Measurements from ENCODE around the gene IKZF2.
"Not testable (repeated sequence)": the region's sequence is repeated elsewhere in the genome, so short reads cannot be mapped to it uniquely, and the experiment has no call there.

IKZF2 gene

DNA sequence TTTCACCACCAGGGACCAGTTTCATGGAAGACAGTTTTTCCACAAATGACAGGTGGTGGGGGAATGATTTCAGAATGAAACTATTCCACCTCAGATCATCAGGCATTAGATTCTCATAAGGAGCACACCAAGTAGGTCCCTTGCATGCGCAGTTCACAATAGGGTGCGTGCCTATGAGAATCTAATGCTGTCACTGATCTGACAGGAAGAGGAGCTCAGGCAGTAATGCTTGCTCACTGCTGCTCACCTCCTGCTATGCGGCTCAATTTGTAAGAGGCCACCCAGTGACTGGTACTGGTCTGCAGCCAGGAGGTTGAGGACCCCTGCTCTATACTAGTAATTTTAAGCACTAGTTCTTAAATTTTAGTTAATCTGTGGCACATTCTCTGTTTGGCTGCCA lies 107.8 kb downstream of the IKZF2 start:
- DNase-seq (ENCODE audit: low read depth in 1 of 2, low spot score in 1 of 2): no peak

DNA sequence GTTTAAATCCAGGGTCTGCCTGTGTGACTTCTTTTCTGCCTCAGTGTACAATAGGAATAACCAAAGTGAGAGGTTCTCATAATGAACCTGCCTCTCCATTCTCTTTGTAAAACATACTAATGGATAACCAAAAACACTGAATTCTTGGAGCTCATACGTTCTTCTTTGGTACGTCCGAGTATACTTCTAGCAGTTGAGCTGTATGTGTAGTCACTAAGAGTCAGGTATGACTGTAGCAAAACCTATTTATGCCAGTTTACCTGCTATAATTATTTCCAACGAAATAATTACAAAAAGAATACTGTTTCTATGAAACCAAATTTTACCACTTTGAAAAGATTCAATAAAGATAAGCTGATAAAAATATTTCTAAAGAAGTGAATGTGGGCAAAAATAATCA lies 109.2 kb downstream of the IKZF2 start:
- DNase-seq (ENCODE audit: low read depth in 1 of 2, low spot score in 1 of 2): no peak

DNA sequence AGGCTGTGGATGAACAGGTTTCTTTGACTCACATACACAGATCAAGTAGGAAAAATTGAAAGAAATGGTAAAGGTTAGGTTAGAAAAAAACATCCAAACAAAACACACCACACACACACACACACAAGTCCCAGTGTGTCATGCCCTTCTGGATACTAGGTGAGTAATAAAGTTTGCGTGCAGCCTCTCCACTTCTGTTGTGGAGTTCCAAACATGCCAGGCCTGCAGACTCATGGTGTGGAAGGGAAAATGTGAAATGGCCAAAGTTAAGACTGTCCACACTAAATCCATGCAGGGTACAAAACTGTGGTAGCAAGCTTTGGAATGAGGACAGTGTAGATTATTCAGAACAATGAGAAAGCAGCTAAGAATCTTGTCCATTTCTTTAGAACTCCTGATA lies 114.6 kb downstream of the IKZF2 start:
- no peak for DNase-seq (ENCODE audit: low read depth in 1 of 2, low spot score in 1 of 2)

DNA sequence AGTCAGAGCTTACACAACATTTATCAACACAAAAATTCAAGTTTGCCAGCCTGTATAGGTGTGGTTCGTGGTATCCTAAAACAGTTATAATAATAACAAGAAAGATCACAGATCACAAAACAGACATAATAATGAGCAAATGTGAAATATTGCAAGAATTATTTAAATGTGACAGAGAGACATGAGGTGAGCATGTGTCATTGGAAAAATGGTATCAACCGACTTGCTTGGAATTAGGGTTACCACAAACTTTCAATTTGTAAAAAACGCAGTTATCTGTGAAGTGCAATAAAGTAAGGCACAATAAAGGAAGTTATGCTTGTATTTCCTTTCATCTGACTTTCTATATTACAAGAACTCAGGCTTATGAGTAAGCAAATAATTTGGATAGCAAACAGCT lies 116.8 kb downstream of the IKZF2 start:
- no peak for DNase-seq (ENCODE audit: low read depth in 1 of 2, low spot score in 1 of 2)

DNA sequence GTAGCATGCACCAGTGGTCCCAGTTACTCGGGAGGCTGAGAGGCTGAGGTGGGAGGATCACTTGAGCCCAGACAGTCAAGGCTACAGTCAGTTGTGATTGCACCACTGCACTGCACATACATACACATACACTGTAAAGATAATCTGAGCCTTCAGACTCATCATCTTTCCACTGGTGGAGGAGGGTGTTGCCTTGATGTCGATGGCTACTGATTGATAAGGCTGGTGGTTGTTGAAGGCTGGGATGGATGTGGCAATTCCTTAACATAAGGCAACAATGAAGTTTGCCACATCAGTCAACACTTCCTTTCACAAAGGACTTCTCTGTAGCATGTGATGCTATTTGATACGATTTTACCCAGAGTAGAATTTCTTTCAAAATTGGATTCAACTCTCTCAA lies 118.8 kb downstream of the IKZF2 start:
- no peak for DNase-seq (ENCODE audit: low read depth in 1 of 2, low spot score in 1 of 2)

DNA sequence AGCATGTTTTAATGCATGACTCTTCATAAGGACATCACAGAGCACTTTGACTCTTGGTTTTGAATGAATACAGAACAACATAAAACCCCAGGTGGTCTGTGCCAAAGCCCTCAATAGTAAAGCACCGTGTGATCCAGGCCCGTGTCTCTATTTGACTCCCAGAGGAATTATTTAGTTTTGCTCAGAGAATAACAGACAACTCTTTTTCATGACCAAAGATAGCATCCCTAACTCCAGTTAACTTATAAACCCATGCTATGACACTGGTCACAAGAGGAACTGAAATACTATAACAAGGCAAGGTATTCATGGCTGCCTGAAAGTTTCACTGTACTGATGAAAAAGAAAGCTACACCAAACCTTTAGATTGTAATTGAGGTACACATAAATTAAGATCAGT lies 128.4 kb downstream of the IKZF2 start:
- DNase-seq (ENCODE audit: low read depth in 1 of 2, low spot score in 1 of 2): no peak

DNA sequence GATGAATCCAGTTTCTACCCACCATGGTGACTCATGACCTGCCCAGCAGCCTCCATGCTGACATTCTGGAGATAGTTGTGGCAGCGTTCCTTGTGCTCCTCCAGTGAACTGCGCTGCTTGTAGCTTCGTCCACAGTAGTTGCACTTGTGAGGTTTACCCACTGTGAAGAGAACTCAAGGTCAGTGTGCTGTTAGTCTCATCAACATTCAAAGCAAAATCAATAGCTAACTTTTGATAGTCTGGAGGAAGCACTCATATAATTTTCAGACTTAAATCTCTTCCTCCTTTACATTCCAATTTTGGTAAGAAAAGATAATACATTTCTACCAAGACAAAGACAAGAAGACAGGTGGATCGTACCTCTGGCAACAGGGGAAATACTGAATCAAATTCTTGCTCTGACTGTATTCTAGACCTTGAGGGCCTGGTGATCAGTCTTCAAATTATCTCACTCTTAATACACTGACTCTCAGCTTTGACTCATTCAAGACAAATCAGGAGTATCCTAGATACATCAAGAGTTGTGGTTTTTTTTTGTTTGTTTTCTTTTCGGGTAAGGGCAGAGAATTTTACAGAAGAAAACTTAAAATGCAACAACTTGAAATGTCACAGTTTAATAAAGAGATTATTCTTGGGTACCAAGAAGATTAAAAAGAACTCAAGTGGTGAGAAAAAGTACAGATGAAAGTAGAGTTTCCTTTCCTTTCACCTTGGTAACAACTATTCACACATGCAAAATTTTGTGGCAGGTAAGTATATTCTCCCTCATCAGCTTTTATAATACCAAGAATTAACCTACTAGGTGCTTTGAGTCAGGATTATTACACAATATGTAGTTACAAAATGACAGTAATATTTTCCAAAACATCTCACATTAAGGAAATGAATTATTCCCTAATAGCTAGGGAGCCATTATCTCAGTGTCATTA lies 129.2 kb downstream of the IKZF2 start:
- no peak for DNase-seq (ENCODE audit: low read depth in 1 of 2, low spot score in 1 of 2)

DNA sequence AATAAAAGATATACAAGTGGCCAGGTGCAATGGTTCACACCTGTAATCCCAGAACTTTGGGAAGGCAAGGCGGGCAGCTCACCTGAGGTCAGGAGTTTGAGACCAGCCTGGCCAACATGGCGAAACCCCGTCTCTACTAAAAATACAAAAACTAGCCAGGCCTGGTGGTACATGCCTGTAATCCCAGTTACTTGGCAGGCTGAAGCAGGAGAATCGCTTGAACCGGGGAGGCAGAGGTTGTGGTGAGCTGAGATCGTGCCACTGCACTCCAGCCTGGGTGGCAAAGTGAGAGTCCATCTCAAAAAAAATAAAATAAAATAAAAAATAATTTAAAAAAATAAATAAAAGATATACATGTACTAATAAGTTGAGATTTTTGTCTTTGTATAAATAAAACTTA lies 130.5 kb downstream of the IKZF2 start:
- not testable (repeated sequence) for DNase-seq (ENCODE audit: low read depth in 1 of 2, low spot score in 1 of 2)

DNA sequence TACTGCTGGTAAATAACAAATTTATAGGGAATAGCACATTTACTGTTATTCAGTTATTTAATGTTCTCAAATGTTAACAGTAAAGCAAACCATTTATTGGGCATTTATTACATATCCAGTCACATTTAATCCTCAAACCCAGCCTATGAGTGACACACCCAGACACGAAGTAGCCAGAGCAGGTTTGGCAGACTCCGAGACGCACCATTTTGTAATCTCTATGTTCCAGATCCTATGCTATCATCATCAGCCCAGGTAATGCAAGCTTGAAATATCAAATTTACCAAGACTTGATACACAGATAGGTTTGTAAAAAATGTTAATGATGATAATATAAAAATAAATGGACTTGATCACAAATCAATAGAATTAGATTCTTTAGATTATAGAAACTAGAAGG lies 131.1 kb downstream of the IKZF2 start:
- no peak for DNase-seq (ENCODE audit: low read depth in 1 of 2, low spot score in 1 of 2)

DNA sequence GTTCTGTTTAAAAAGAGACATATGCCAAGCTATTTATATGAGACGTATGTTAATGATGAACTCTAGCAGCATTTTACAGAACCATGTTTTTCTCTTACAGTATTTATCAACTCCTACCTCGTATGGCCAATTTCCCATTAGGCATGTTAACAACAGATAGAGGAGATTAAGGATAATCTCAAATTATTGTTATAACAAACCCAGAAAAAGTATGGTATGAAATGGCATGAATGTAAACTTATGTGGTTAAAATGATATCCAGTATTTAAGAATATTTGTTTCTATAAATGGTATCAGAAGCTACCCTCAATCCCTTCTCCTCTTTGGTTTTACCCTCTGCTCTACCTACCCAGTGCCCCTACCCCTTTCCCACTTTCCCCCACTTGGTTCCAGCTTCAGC lies 132.0 kb downstream of the IKZF2 start:
- no peak for DNase-seq (ENCODE audit: low read depth in 1 of 2, low spot score in 1 of 2)

DNA sequence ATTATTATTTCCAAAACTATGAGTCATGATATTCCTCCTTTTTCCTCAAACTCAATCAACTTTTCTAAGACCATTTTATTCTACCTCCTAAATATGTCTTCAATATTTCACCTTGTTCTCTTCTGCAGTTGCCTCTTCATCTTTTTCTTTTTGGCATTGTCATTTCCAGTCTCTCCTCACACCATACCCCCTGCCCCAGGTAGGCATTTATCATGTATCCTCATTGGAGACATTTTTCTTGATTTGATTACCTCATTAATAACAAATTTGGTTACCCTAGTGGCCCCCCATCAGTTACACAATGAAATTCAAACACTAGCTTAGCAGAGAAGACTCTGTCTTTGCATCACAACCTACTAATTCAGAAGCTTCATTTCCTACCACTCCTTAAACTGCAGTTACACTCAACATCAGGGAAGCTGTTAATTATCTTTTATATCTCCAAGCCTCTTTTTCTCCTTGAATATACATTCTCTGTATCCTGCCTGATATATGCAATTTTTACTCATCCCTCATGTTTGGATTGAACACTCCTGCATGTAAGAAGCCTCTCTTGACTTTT lies 133.0 kb downstream of the IKZF2 start:
- no peak for DNase-seq (ENCODE audit: low read depth in 1 of 2, low spot score in 1 of 2)

DNA sequence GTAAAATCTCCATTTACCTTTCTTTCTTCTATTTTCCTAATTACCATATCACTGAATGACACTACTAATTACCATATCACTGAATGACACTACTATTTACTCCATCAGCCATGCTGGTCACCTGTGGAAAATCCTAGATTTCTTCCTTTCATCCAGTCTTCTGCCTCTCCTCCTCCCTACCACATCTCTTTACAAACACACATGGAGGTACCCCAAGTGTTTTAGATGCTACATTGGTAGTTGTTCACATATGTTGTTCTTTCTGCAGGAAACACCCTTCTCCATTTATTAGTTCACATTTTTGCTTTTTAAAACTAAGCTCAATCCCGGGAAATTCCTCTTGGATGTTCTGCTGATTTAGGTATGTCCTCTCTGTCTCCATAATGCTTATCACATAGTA lies 134.0 kb downstream of the IKZF2 start:
- DNase-seq (ENCODE audit: low read depth in 1 of 2, low spot score in 1 of 2): no peak

DNA sequence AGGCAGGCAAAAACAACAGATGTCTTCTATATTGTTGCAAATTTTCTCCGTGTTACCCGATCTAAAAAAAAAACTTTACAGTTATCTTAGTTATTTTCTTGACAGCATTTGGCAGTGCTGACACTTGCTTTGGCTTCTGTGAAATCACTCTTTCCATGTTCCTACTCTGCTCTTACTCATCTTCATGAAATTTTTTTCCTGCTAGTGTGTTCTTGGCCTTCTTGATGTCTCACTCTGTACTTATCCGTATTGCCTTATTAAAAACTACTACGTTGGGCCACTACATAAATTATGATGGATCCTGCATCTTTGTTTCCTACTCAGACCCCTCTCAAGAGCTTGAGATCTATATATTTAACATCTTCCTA lies 134.4 kb downstream of the IKZF2 start:
- no peak for DNase-seq (ENCODE audit: low read depth in 1 of 2, low spot score in 1 of 2)

DNA sequence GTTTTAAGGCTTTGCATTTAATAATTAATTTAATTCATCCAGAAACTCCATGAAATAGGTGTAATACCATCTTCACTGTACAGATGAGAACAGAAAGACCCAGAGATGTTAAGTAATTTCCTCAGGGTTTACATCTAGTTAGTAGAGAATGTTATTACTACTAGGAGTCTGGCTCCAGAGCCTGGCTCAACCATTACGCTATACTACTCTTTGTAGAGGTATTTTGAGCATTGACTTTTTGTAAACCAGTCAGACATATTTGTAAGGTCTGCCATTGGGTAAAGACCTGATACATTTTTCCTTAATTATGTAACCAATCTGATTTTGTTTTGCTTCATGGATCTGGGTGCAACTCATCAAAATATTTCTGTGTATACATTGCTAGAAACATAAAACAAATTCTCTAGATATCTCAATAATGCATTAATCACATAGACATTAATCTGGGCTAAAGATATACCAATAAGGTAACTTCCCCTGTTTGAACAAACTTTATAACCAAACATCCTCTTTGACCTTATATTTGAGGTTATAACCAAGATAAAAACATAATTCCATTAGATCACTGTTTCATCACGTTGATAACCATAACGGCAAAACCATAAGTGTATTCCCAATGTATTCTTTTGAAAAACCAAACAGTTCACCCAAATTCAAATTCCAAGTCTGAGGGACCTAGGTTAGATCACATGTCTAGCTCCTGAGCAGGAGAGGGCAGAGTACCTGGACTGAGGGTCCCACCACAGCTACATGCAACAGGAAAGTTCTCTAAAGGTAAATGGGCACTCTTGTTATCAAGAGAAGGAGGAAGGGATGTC lies 135.0 kb downstream of the IKZF2 start:
- no peak for DNase-seq (ENCODE audit: low read depth in 1 of 2, low spot score in 1 of 2)

DNA sequence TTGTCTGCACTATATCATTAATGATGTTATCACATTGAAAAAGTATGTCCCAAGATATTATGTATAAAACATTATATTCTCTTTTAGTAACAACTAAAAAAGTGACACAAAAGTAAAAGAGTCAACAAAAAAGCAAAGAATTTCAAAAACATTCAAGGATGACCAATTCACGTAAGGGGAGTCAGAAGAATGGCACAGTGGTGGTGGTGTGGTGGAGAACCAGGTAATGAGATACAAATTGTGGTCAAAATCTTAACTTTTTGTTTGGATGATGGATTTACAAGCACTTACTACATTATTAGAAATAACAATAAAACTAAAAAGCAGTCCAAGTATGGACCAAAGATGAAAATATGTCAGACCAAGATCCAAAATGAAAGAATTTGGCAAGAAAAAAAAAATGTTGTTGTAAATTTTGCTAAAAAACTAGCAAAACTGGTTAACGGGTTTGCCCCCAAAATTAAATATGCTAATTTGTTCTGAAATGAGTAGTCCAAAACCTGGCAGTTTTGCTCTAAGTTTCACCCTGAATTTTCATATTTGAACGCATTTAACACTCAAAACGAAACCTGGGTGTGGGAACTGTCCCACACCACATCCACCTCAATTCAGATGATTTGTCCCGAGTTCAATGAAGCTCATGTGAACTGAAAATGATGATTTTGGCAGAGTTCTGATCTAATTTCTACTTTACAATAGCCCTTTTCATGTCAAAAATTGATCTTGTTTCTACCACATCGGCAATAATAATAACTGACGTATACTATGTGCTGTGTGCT lies 135.8 kb downstream of the IKZF2 start:
- peak in 1 of 2 donors; percentile 26 for DNase-seq (ENCODE audit: low read depth in 1 of 2, low spot score in 1 of 2)

DNA sequence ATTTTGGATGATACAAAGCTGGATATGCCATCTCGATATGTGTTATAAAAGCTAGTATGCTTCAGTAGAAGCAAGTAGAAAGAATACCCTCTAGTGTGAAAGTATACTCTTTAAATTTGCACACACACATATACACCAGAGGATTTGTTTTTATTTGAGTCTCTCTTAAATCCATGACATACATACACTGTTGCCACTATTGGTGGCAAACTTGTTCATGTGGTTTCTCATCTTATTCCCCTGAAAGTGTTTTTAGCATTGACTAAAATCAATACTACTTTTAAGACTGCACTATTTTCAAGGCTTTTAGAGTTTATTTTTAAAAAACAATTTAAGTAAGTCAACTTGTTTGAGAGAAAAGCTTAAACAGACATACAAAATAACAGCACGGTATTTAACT lies 137.4 kb downstream of the IKZF2 start:
- no peak for DNase-seq (ENCODE audit: low read depth in 1 of 2, low spot score in 1 of 2)

DNA sequence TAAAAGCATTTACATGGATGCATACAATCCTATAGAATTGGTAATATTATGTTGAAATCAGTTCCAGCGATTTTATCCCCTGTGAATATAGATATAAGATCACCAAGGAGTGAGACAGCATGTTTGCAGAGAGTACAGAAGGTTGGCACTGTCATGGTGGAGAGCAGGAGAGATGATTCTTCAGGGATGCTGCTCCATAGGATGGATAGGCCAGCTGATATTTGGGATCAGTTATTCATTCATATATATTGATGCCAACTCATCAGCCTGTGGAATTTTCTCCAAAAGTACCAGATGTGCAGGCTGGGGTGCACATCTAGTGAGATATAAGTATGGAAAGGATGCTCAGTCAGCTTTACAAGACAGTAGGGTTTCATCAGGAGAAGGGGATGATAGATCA lies 139.9 kb downstream of the IKZF2 start:
- no peak for DNase-seq (ENCODE audit: low read depth in 1 of 2, low spot score in 1 of 2)

DNA sequence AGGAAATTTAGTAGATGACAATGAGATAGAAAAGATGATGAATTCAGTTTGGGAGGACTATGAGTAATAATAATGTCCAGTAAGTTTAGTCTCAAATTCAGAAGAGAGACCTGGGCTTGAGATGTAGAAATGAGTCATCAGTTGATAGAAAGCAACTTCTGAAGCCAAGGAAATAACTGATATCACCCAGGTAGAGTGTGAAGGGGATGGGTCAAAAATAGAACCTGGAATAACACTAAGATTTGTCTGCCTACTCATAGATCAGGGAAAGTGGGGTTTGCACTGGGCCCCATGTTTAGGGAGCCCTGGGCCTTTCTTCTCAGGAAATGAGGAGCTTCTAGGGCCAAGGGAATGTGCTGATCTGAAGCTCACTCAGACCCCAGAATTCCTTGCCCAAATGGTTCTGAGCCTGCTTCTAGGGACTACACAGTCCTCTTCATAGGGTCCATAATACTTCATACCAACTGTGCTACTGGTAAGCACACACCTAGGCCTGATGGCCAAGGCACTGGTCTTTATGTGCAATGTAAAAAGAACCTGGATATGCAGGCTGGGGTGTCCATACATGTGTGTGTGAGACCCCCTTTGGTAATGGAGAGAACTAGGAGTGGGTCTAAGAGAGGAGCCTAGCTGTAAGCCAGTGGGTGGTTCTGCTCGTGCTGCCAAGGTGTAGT lies 141.2 kb downstream of the IKZF2 start:
- DNase-seq (ENCODE audit: low read depth in 1 of 2, low spot score in 1 of 2): no peak

DNA sequence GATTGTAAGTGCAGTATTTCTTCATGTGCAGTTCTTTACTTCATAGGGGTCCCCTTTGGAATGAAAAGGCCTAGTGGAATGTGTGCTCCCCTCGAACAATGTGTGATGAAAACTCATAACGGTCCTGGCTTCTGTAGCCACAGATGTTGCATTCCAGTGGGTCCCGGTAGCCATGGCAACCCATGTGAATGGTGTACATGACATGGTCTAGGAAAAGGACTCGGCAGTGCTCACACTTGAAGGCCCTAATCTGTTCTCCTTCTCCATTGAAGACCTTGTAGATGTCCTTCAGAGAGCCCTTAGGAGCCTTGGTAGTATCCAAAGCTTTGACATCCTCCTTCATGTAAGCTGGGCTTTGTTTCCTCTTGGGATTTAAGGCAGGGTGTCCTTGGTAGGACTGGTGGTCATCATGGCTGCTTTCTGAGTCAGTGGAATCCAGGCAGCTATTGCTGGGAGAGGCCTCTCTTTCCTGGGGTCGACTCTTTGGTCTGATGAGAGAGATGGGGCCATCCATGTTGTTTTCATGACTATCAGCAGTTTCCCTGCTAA lies 144.0 kb downstream of the IKZF2 start:
- DNase-seq (ENCODE audit: low read depth in 1 of 2, low spot score in 1 of 2): no peak

DNA sequence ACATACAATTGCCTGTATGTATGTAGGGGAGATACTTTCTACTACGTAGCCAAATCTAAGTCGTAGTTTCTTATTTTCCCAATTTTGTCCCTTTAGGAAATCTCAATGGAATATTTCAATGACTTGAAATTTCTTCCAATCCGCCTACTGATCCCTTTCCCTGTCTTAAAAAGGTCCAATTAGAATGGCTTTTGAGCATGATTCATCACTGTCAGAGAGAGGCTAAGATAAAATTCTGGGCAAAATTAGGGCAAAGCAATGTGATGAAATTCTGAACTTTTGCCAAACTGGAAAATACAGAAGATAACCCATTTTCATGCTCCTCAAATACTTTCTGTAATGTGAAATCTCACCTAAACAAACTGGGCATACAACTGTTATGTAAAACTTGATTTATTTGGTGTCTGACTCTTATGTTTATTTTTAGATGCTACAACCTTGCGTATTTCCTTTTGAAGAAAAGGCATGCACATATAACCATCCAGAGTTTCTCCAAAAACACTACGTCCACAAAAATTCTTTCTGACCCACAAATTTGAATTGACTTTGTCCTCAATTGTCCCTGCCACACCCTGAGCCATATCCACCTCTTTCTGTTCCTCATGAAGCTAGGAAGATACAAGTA lies 147.1 kb downstream of the IKZF2 start:
- no peak for DNase-seq (ENCODE audit: low read depth in 1 of 2, low spot score in 1 of 2)

Data from activated CD4-positive, alpha-beta T cell treated with anti-CD3 and anti-CD28 coated beads, Interleukin-2, amount 50 U/mL, for 24 hours (primary cell).